OCI-LY3 (cell line): ENCODE results near the gene RPL31.

Experiments used
- CTCF ChIP-seq: fragments of 200-600, 300-600 bp; sonication (generic); IDR thresholded peaks from 2 replicates; pipeline ENCODE4 v1.5.1; 2014; ENCODE audit warnings: antibody characterized with exemption, low read length, low read depth
- EZH2phosphoT487 ChIP-seq: fragments of 200-600 bp; shearing (Covaris generic); IDR thresholded peaks from 2 replicates; pipeline ENCODE4 v1.6.1; 2018; ENCODE audit warnings: antibody characterized with exemption, mixed run types, low read depth

DNA sequence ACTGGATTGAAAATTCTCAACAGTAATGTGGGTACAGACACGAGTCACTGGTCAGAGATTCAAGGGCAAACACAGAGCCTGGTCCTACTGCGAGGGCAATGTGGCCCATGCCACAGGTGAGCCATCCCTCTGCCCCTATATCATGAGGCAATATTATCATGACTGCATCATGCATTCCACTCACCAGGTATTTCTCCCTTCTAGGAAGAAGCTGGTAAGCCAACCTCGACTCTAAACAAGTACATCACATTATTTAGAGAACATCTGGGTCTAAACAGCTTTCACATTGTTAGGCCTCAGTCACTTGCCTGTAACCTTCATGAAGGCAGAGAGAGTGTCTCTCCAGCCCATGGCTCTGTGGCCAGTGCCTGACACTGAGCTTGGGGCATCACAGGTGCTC, 14.6 kb upstream of the RPL31 start:
- no peak for TF ChIP-seq CTCF
- no peak for TF ChIP-seq EZH2phosphoT487
